B cell (primary cell): ENCODE results near the gene AANAT. TPM values are rescaled to one million over a fixed set of nuclear protein-coding genes. Genes with fewer than 3 reads are reported as not detected.

ENCODE experiments used
- ATAC-seq: fragments of 200-7000 bp; cut with Tn5 transposase; one replicate; pipeline ENCODE4 v1.10.0; 2021; ENCODE audit warnings: low read depth, mild to moderate bottlenecking, moderate number of reproducible peaks, moderate library complexity
- CTCF ChIA-PET: fragments of 350-600 bp; sonication (Branson Sonifier 250); formaldehyde crosslinking; loops from one replicate; lab custom pipeline; 2021; ENCODE audit warnings: antibody characterized with exemption, inconsistent platforms; lab: Charles Lee
- POLR2A ChIA-PET: fragments of 350-600 bp; sonication (Branson Sonifier 250); formaldehyde crosslinking; loops from one replicate; lab custom pipeline; 2021; ENCODE audit warnings: antibody characterized with exemption; lab: Charles Lee
- DNase-seq: peaks from one replicate; pipeline ENCODE4 v3.0.0; 2013
- H2AFZ ChIP-seq: 2 replicates; pipeline ENCODE4 v1.6.1; 2012; ENCODE audit warnings: mild to moderate bottlenecking, low read depth, low read length; ENCODE audit not compliant: insufficient read depth, poor library complexity, severe bottlenecking
- H3K27ac ChIP-seq, 2 donors: 1 replicate in 1 of 2; 2 replicates in 1 of 2; pipeline ENCODE4 v1.5.1; 2012 to 2013; ENCODE audit warnings: low read length in 2 of 2, mild to moderate bottlenecking in 2 of 2, moderate library complexity in 1 of 2
- H3K27me3 ChIP-seq, 4 experiments: fragments of 200-600 bp in 1 of 4; sonication (generic) in 1 of 4; replicated peaks in 1 of 4; 1 replicate in 2 of 4; 2 replicates in 2 of 4; pipeline versions ENCODE4 v1.6.1 to v1.7.0; 2013 to 2016; ENCODE audit warnings: low read length in 3 of 4, mild to moderate bottlenecking in 2 of 4, mixed read lengths in 1 of 4, moderate library complexity in 1 of 4; ENCODE audit not compliant: insufficient read depth in 4 of 4, control insufficient read depth in 3 of 4; ENCODE audit errors: control extremely low read depth in 1 of 4
- H3K36me3 ChIP-seq, 2 experiments: replicated peaks in 1 of 2; 1 replicate in 1 of 2; 2 replicates in 1 of 2; pipeline versions ENCODE4 v1.6.1 to v1.7.1; 2013; ENCODE audit warnings: low read length in 1 of 2; ENCODE audit not compliant: insufficient read depth in 2 of 2, control insufficient read depth in 1 of 2; ENCODE audit errors: control extremely low read depth in 1 of 2, extremely low read depth in 1 of 2
- H3K4me1 ChIP-seq, 2 donors: fragments of 200-600 bp in 1 of 2; sonication (generic) in 1 of 2; 1 replicate in 1 of 2; 2 replicates in 1 of 2; pipeline versions ENCODE4 v1.5.1 to v1.6.1; 2013 to 2017; ENCODE audit warnings: low read length in 2 of 2; ENCODE audit not compliant: control insufficient read depth in 2 of 2, insufficient read depth in 2 of 2
- H3K4me2 ChIP-seq: replicated peaks from 2 replicates; pipeline ENCODE3; 2012; ENCODE audit warnings: mild to moderate bottlenecking, low read depth, low read length; ENCODE audit not compliant: poor library complexity, severe bottlenecking
- H3K4me3 ChIP-seq, 5 experiments: fragments of 200-600 bp in 1 of 5; sonication (generic) in 1 of 5; 1 replicate in 3 of 5; 2 replicates in 2 of 5; pipeline versions ENCODE4 v1.5.1 to v1.7.0; 2011 to 2016; ENCODE audit warnings: low read length in 4 of 5, mild to moderate bottlenecking in 4 of 5, low read depth in 2 of 5, control low read depth in 1 of 5, moderate library complexity in 1 of 5; ENCODE audit not compliant: insufficient read depth in 1 of 5; ENCODE audit errors: control extremely low read depth in 1 of 5, extremely low read depth in 1 of 5
- H3K79me2 ChIP-seq: fragments of 200-600 bp; sonication (generic); one replicate; pipeline ENCODE4 v1.6.0; 2016; ENCODE audit warnings: low read length; ENCODE audit not compliant: control insufficient read depth, insufficient read depth
- H3K9ac ChIP-seq: fragments of 200-600 bp; sonication (generic); 2 replicates; pipeline ENCODE4 v1.6.1; 2017; ENCODE audit warnings: mild to moderate bottlenecking, low read length, moderate library complexity
- H3K9me3 ChIP-seq, 3 donors: one replicate each; pipeline versions ENCODE4 v1.6.1 to v1.7.1; 2013; ENCODE audit warnings: low read length in 2 of 3; ENCODE audit not compliant: control insufficient read depth in 2 of 3, insufficient read depth in 1 of 3; ENCODE audit errors: control extremely low read depth in 1 of 3
- H4K20me1 ChIP-seq: 2 replicates; pipeline ENCODE4 v1.6.0; 2012; ENCODE audit warnings: mild to moderate bottlenecking, low read length; ENCODE audit not compliant: insufficient read depth, control insufficient read depth, poor library complexity, severe bottlenecking
- H3K27ac Mint-ChIP-seq: one replicate; pipeline ENCODE4 v1.8.0; 2021; ENCODE audit warnings: mixed read lengths
- H3K27me3 Mint-ChIP-seq: one replicate; pipeline ENCODE4 v1.8.0; 2021; ENCODE audit warnings: mixed read lengths
- H3K4me1 Mint-ChIP-seq: one replicate; pipeline ENCODE4 v1.8.0; 2021; ENCODE audit warnings: mixed read lengths
- H3K4me3 Mint-ChIP-seq: one replicate; pipeline ENCODE4 v1.8.0; 2021; ENCODE audit warnings: mixed read lengths
- H3K9me3 Mint-ChIP-seq: one replicate; pipeline ENCODE4 v1.8.0; 2022; ENCODE audit warnings: mixed read lengths; ENCODE audit not compliant: insufficient read depth
- CTCF ChIP-seq: fragments of 200-600 bp; IDR thresholded peaks from one replicate; pipeline ENCODE4 v1.8.0; 2022; ENCODE audit warnings: antibody characterized with exemption, mild to moderate bottlenecking
- EZH2 ChIP-seq: IDR thresholded peaks from 2 replicates; pipeline ENCODE4 v1.6.1; 2012; ENCODE audit warnings: borderline replicate concordance, low read depth, mild to moderate bottlenecking, moderate library complexity, low read length; ENCODE audit not compliant: insufficient read depth, poor library complexity, severe bottlenecking
- WGBS: methylation state at CpG from one replicate; pipeline ENCODE4 v1.1.5; 2013; ENCODE audit warnings: missing lambda C conversion rate; ENCODE audit not compliant: insufficient coverage; 5-methylcytosine and 5-hydroxymethylcytosine counted together
- intact Hi-C: fragments of 100-400 bp; cut with micrococcal nuclease; formaldehyde crosslinking; loops from one replicate; pipeline ENCODE4 v1.10.0; 2022
- polyA plus RNA-seq: library from polyadenylated mRNA; depleted of rRNA; stranded (reverse); fragments of >200 nt; gene quantifications from 2 replicates; pipeline ENCODE4 v1.2.3, GENCODE V29; 2012
- total RNA-seq, 2 donors: library from RNA; stranded (reverse); fragments of 120-200 nt in 1 of 2; gene quantifications; 1 replicate in 1 of 2; 2 replicates in 1 of 2; pipeline versions ENCODE4 v1.2.3 to v1.2.4, GENCODE V29; 2013 to 2022

The AANAT gene
- total and polyA plus RNA-seq, 2 donors (not counting 1 experiment from before 2014, with no cell fraction given): 0.42 to 0.94 TPM

- TF ChIP-seq CTCF (no peak), EZH2 (no peak)
- WGBS: 10% methylated on average over 22 of the region's 22 CpGs
- peaks cover 31% of the 10 kb centered on the region for H3K4me1 Mint-ChIP-seq
- H3K27me3 ChIP-seq: peaks cover 0 to 1% (median 0%) of the 10 kb centered on the region in 4 experiments
- H2AFZ ChIP-seq: peak overlapping the region; percentile 74
- no peaks in the 10 kb centered on the region for H3K9me3 Mint-ChIP-seq
- POLR2A ChIA-PET: interaction anchor here (0.6 to 3.6 kb wide), 6 partner anchors 11 to 1619 kb away, joined by 3 to 31 read pairs (median 6); no protein-coding TSS in a partner anchor
- H3K9ac ChIP-seq: peak overlapping the region; percentile 45
- H3K4me3 Mint-ChIP-seq: peak overlapping the region; percentile 85
- CTCF ChIA-PET: interaction anchor here (0.6 to 6.2 kb wide), 10 partner anchors 8 to 312 kb away, joined by 3 to 25 read pairs (median 8); no protein-coding TSS in a partner anchor
- no peaks in the 10 kb centered on the region for H3K27me3 Mint-ChIP-seq
- peak overlapping the region in 4 of 5 experiments; percentile 21 to 38 (median 26) for H3K4me3 ChIP-seq
- peaks cover 17 to 18% of the 10 kb centered on the region in 2 donors for H3K4me1 ChIP-seq
- no peaks in the 10 kb centered on the region for H3K36me3 ChIP-seq
- ATAC-seq (peak; percentile 87), DNase-seq (peak; percentile 93)
- H3K4me2 ChIP-seq: peak overlapping the region; percentile 57
- intact Hi-C loops: loop anchor here (1.0 kb wide), 2 partner anchors 12 to 34 kb away; no protein-coding TSS in a partner anchor
- no peaks in the 10 kb centered on the region for H3K9me3 ChIP-seq
- H3K27ac ChIP-seq: peak overlapping the region; percentile 71 to 84
- H3K27ac Mint-ChIP-seq: peak overlapping the region; percentile 98
- no peaks in the 10 kb centered on the region for H3K79me2 ChIP-seq
- H4K20me1 ChIP-seq: no peaks in the 10 kb centered on the region
Observed at GRCh38 chr17:76515274-76515949, 48.0 kb downstream of the AANAT start.

- 94% methylated on average over 11 of the region's 11 CpGs for WGBS
- intact Hi-C loops: no loop called here
- H3K27me3 ChIP-seq: peaks cover 0 to 7% (median 1%) of the 10 kb centered on the region in 4 experiments
- no peaks in the 10 kb centered on the region for H3K9me3 Mint-ChIP-seq
- H3K79me2 ChIP-seq: no peaks in the 10 kb centered on the region
- no peak overlapping the region for H3K4me2 ChIP-seq
- H3K4me3 ChIP-seq: no peak overlapping the region
- no peak overlapping the region for H3K4me3 Mint-ChIP-seq
- H3K27me3 Mint-ChIP-seq: no peaks in the 10 kb centered on the region
- ChIA-PET CTCF (interaction anchor here (1.0 to 7.5 kb wide), 6 partner anchors 10 to 107 kb away, joined by 3 to 43 read pairs (median 11); no protein-coding TSS in a partner anchor), POLR2A (interaction anchor here (3.6 kb wide), 1 partner anchor 11 kb away, joined by 31 read pairs; no protein-coding TSS in a partner anchor)
- no peaks in the 10 kb centered on the region for H3K9me3 ChIP-seq
- peak overlapping the region; percentile 37 for H3K27ac Mint-ChIP-seq
- H3K9ac ChIP-seq: no peak overlapping the region
- H3K4me1 ChIP-seq: peaks cover 17 to 18% of the 10 kb centered on the region in 2 donors
- no peaks in the 10 kb centered on the region for H4K20me1 ChIP-seq
- no peak overlapping the region for H3K27ac ChIP-seq
- H3K4me1 Mint-ChIP-seq: peaks cover 29% of the 10 kb centered on the region
- no peak overlapping the region for H2AFZ ChIP-seq
- TF ChIP-seq CTCF (no peak), EZH2 (no peak)
- DNase-seq: no peak
- no peaks in the 10 kb centered on the region for H3K36me3 ChIP-seq
- ATAC-seq: no peak
Observed at GRCh38 chr17:76517638-76518038, 50.2 kb downstream of the AANAT start.
